ENCODE data around the gene ZNF69.
"Not testable (repeated sequence)": the region's sequence is repeated elsewhere in the genome, so short reads cannot be mapped to it uniquely, and the experiment has no call there.

The ZNF69 gene

DNA sequence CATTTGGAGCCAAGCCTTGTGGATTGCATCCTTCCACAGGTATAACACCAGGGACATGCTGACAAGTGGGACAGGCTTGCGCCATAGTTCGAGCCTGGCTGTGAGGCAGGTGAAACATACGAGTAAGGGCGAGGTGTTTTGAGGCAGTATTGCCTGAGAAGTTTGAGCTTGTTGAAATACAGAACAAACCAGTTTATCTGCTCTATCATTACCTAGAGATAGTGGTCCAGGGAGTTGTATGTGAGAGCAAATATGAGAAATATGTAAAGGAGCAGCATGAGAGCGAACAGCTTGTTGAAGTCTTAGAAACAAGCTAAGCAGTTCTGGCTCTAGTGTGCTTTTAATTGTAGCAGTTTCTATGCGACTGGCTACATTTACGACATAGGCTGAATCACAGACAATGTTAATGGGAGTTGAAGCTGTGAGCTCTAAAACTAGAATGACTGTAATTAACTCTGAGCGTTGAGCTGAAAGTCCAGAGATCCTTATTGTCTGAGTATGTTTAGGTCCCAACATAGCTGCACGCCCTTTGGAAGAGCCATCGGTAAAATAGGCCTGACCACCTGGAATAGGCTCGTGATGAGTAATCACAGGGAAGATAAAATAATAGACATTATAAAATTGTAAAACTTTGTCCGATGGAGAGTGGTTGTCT is 30.9 kb upstream of the ZNF69 start:
- TF ChIP-seq, protein P1, sequence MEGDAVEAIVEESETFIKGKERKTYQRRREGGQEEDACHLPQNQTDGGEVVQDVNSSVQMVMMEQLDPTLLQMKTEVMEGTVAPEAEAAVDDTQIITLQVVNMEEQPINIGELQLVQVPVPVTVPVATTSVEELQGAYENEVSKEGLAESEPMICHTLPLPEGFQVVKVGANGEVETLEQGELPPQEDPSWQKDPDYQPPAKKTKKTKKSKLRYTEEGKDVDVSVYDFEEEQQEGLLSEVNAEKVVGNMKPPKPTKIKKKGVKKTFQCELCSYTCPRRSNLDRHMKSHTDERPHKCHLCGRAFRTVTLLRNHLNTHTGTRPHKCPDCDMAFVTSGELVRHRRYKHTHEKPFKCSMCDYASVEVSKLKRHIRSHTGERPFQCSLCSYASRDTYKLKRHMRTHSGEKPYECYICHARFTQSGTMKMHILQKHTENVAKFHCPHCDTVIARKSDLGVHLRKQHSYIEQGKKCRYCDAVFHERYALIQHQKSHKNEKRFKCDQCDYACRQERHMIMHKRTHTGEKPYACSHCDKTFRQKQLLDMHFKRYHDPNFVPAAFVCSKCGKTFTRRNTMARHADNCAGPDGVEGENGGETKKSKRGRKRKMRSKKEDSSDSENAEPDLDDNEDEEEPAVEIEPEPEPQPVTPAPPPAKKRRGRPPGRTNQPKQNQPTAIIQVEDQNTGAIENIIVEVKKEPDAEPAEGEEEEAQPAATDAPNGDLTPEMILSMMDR (IDR thresholded peaks at IDR 0.05; ENCODE audit: insufficient read depth, low read depth, low read length, missing control alignments), result no peak
- DNase-seq (ENCODE audit: low read depth), result peak; percentile 75
- H3K4me3 ChIP-seq (ENCODE audit: low read length), result no peak overlapping the region

DNA sequence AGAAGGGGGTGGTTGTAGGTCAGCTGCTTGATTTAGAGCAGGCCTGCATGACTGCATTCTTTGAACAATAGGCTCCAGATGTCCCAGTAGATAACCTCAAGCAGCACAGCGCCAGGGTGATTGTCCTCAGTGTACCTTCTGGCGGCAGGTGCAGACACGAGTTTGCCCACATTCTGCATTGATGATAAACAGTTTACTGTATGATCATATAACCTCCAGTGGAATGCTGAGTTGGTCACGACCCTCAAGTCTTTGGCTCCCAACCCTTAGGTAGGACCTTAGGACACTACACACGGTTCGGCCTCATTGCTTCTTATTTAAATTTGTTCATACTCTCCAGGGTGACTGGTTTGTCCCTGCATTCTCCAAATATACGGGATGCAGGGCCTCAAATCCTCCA is 26.9 kb upstream of the ZNF69 start:
- no peak overlapping the region for H3K4me3 ChIP-seq (ENCODE audit: low read length)
- no peak for DNase-seq (ENCODE audit: low read depth)
- TF ChIP-seq, protein P1 (IDR thresholded peaks at IDR 0.05; ENCODE audit: insufficient read depth, low read depth, low read length, missing control alignments), result no peak

- DNase-seq (ENCODE audit: low read depth), result no peak
- TF ChIP-seq, protein P1 (IDR thresholded peaks at IDR 0.05; ENCODE audit: insufficient read depth, low read depth, low read length, missing control alignments), result no peak
Observed at GRCh38 chr19:11861301-11861700, 26.3 kb upstream of the ZNF69 start.

GRCh38 chr19:11867766-11868165 is 19.8 kb upstream of the ZNF69 start:
- not testable (repeated sequence) for DNase-seq (ENCODE audit: low read depth); H3K4me3 ChIP-seq (ENCODE audit: low read length)

More at GRCh38 chr19:11861301-11861700, 26.3 kb upstream of the ZNF69 start:
- no peak overlapping the region for H3K4me3 ChIP-seq (ENCODE audit: low read length)

DNA sequence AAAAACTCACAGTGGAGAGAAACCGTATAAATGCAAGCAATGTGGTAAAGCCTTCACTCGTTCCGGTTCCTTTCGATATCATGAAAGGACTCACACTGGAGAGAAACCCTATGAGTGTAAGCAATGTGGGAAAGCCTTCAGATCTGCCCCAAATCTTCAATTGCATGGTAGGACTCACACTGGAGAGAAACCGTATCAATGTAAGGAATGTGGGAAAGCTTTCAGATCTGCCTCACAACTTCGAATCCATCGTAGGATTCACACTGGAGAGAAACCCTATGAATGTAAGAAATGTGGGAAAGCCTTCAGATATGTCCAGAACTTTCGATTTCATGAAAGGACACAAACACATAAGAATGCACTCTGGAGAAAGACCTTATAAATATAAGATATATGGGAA is 19.4 kb upstream of the ZNF69 start:
- H3K4me3 ChIP-seq (ENCODE audit: low read length), result no peak overlapping the region
- TF ChIP-seq, protein P1 (IDR thresholded peaks at IDR 0.05; ENCODE audit: insufficient read depth, low read depth, low read length, missing control alignments), result no peak
- no peak for DNase-seq (ENCODE audit: low read depth)

GRCh38 chr19:11872624-11873023 is 15.0 kb upstream of the ZNF69 start:
- DNase-seq (ENCODE audit: low read depth), result no peak
- H3K4me3 ChIP-seq (ENCODE audit: low read length), result no peak overlapping the region
- TF ChIP-seq, protein P1 (IDR thresholded peaks at IDR 0.05; ENCODE audit: insufficient read depth, low read depth, low read length, missing control alignments), result no peak

DNA sequence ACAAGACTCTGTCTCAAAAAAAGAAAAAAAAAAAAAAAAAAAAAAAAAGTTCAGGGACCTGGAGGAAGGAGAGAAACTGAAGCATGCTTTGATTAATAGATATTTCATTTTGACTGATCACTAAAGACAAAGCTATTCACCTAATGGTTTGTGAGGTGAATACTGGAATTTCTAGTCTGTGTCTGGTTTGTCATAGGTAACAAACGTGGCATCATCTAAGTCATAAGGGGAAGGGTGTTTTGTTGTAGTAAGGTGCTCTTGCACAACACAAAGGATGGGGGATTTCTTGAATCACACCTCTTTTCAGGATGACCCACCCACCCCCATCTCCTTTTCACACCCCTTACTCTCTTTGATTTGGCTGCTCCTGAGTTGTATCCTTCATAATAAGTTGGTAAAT is 13.8 kb upstream of the ZNF69 start:
- no peak for DNase-seq (ENCODE audit: low read depth)
- no peak overlapping the region for H3K4me3 ChIP-seq (ENCODE audit: low read length)
- TF ChIP-seq, protein P1 (IDR thresholded peaks at IDR 0.05; ENCODE audit: insufficient read depth, low read depth, low read length, missing control alignments), result no peak
